NCI-H1048 (cell line): ENCODE results near the gene PPIP5K1.
"Not testable (repeated sequence)": the region's sequence is repeated elsewhere in the genome, so short reads cannot be mapped to it uniquely, and the experiment has no call there.

Source experiments
- DNase-seq: peaks from one replicate; lab custom pipeline; 2025; lab: John Stamatoyannopoulos, UW

The PPIP5K1 gene

DNA sequence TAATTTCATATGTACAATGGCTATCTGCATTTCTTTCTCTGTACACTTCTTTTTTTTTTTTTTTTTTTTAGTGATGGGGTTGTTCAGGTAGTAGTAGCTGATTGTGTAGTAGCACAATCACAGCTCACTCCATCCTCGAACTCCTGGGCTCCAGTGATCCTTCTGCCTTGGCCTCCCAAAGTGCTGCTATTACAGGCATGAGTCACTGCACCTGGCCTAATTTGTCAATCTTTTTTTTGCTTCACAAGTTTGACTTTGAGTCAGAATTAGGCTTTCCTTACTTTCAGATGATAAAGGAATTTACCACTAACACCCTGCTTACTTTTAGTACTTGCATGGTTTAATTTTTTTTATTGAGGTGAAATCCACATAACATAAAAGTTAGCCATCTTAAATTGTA, 44.6 kb downstream of the PPIP5K1 start:
- DNase-seq = no peak

DNA sequence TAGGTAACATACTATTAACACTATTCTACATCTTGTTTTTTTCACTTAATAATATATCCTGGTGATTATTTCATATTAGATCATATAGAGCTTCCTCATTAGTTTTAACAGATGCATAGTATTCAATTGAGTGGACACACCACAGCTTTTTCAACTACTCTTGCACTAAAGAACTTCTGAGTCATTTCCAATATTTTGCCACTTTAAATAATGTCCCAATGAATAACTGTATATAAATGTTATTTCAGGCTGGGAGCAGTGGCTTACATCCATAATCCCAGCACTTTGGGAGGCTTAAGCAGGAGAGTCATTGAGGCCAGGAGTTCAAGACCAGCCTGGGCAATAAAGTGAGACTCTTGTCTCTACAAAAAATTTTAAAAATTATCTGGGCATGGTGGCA, 45.7 kb downstream of the PPIP5K1 start:
- DNase-seq = no peak

DNA sequence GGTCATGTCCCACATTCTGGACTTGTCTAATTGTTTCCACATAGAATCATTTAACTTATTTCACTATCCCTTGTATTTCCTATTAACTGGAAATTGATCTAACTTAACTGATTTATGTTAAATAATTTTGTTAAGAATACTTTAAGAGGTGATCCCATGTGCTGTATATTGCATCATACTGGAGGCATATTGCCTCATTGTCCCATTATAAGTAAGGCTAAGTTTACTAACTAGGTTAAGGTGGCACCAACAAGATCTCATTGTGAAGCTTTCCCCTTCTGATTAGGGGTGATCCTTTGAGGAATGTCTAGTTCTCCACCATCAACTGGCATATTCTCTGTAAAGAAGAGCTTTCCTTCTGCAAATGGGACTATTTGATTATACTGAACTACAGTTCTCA, 48.2 kb downstream of the PPIP5K1 start:
- DNase-seq = no peak

DNA sequence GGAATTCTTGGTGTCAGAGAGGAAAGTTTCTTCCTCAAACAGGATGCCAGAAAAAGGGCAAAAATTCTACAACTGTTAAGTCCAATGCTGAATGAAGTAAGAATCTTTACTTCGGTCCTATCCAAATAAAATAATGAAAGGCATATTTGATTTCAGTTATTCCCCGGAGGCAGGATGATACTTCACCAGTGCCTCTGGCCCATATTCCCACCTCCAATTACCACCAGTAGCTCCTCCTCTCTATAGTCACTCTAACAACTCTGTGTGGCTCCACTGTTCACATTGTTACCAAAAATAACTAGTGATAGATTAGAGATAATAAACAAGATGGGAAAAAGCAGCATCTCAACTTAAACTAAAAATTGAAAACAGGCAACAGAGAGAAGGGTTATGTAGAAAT, 51.9 kb downstream of the PPIP5K1 start:
- no peak for DNase-seq

DNA sequence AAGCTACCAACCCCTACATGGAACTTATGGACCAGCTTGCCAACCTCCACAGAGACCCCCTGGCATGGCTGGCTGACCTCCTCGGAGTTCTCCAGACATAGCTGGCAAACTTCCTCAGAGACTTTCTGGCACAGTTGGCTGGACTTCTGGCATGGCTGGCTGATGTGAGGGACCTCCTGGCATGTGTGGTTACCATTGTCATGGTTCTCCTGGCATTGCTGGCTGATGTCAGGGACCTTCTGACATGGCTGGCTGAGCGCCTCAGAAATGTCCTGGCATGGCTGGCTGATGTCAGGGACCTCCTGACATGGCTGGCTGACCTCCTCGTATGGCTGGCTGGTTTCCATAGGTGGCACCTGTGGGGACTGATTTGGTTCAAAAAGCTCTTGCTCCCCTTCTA, 55.1 kb downstream of the PPIP5K1 start:
- no peak for DNase-seq

DNA sequence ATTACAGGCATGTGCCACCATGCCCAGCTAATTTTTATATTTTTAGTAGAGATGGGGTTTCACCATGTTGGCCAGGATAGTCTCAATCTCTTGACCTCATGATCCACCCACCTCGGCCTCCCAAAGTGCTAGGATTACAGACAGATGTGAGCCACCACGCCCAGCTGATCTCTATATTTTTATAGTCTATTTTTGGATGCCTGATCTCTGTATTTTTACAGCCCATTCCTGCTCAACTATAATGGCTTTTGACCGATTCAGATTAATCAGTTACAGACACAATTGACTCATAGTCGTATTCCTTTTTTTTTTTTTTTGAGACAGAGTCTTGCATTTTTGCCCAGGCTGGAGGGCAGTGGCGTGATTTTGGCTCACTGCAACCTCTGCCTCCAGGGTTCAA, 57.2 kb downstream of the PPIP5K1 start:
- not testable (repeated sequence) for DNase-seq

DNA sequence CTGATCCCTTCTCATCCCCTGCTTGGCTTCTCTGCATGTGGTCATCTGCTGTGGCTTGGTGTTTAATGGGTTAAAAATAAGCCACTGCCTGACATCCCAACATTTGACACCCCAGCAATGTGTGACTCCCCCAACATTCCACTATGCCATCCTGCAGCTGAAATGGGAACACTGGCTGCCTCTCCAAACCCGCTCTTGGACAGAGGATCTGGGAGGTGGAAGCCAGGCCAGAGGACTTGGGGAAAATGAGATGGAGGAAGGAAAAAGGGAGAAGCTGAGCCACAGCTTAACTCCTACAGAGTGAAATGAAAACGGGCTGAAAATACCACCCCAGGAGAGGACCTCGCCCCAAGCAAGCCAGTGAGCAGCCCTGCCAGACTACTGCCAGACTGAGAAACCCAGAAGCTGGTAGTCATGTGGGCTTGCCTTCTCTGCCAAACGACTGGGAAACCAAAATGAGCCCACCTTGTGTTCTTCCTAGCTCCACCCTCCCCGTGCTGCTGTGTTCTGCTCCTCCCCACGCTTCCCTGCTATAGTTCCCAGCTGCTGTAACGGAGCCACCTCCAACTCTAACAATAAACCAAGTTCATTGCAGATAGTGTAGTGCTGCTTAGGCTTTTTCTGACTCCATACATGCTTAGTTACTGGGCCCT, 58.9 kb downstream of the PPIP5K1 start:
- DNase-seq = no peak

DNA sequence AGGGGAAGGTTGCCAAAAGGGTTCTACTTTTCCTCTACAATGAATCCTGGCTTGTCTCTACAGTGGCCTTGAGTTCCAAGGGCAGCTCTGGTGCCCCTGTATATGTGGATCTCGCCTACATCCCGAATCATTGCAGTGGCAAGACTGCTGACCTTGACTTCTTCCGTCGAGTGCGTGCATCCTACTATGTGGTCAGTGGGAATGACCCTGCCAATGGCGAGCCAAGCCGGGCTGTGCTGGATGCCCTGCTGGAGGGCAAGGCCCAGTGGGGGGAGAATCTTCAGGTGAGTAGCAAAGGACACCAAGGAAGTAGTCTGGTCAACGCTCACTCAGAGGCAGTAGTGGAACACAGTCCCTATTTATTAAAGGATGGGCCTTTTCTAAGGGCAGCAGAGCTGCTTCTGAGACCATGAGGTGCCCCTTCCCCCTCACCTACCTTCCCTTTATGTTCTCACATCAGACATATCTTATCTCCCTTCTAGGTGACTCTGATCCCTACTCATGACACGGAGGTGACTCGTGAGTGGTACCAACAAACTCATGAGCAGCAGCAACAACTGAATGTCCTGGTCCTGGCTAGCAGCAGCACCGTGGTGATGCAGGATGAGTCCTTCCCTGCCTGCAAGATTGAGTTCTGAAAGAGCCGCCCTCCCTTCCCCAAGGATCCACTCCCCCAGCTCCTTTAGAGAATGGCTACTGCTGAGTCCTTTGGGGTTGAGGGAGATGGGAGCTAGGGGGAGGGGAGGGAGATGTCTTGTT, 60.2 kb downstream of the PPIP5K1 start:
- DNase-seq = no peak

DNA sequence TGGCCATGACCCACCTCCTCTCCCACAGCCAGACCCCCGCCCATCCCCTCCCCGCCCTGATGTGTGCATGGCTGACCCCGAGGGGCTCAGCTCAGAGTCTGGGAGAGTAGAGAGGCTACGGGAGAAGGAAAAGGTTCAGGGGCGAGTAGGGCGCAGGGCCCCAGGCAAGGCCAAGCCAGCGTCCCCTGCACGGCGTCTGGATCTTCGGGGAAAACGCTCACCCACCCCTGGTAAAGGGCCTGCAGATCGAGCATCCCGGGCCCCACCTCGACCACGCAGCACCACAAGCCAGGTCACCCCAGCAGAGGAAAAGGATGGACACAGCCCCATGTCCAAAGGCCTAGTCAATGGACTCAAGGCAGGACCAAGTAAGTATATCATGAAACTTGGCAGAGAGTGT, 60.9 kb downstream of the PPIP5K1 start:
- DNase-seq = no peak

DNA sequence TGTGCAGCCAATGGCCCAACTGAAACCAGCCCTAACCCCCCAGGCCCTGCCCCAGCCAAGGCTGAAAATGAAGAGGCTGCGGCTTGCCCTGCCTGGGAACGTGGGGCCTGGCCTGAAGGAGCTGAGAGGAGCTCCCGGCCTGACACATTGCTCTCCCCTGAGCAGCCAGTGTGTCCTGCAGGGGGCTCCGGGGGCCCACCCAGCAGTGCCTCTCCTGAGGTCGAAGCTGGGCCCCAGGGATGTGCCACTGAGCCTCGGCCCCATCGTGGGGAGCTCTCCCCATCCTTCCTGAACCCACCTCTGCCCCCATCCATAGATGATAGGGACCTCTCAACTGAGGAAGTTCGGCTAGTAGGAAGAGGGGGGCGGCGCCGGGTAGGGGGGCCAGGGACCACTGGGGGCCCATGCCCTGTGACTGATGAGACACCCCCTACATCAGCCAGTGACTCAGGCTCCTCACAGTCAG, 61.4 kb downstream of the PPIP5K1 start:
- no peak for DNase-seq

DNA sequence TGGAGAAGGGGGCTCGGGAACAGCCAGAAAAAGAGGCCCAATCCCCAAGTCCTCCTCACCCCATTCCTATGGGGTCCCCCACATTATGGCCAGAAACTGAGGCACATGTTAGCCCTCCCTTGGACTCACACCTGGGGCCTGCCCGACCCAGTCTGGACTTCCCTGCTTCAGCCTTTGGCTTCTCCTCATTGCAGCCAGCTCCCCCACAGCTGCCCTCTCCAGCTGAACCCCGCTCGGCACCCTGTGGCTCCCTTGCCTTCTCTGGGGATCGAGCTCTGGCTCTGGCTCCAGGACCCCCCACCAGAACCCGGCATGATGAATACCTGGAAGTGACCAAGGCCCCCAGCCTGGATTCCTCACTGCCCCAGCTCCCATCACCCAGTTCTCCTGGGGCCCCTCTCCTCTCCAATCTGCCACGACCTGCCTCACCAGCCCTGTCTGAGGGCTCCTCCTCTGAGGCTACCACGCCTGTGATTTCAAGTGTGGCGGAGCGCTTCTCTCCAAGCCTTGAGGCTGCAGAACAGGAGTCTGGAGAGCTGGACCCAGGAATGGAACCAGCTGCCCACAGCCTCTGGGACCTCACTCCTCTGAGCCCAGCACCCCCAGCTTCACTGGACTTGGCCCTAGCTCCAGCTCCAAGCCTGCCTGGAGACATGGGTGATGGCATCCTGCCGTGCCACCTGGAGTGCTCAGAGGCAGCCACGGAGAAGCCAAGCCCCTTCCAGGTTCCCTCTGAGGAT, 62.0 kb downstream of the PPIP5K1 start:
- no peak for DNase-seq

DNA sequence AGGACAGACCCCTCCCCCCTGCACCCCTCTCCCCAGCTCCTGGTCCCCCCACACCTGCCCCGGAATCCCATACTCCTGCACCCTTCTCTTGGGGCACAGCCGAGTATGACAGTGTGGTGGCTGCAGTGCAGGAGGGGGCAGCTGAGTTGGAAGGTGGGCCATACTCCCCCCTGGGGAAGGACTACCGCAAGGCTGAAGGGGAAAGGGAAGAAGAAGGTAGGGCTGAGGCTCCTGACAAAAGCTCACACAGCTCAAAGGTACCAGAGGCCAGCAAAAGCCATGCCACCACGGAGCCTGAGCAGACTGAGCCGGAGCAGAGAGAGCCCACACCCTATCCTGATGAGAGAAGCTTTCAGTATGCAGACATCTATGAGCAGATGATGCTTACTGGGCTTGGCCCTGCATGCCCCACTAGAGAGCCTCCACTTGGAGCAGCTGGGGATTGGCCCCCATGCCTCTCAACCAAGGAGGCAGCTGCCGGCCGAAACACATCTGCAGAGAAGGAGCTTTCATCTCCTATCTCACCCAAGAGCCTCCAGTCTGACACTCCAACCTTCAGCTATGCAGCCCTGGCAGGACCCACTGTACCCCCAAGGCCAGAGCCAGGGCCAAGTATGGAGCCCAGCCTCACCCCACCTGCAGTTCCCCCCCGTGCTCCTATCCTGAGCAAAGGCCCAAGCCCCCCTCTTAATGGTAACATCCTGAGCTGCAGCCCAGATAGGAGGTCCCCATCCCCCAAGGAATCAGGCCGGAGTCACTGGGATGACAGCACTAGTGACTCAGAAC, 62.8 kb downstream of the PPIP5K1 start:
- no peak for DNase-seq

DNA sequence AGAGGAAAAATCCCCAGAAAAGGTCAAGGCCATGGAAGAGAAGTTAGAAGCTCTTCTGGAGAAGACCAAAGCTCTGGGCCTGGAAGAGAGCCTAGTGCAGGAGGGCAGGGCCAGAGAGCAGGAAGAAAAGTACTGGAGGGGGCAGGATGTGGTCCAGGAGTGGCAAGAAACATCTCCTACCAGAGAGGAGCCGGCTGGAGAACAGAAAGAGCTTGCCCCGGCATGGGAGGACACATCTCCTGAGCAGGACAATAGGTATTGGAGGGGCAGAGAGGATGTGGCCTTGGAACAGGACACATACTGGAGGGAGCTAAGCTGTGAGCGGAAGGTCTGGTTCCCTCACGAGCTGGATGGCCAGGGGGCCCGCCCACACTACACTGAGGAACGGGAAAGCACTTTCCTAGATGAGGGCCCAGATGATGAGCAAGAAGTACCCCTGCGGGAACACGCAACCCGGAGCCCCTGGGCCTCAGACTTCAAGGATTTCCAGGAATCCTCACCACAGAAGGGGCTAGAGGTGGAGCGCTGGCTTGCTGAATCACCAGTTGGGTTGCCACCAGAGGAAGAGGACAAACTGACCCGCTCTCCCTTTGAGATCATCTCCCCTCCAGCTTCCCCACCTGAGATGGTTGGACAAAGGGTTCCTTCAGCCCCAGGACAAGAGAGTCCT, 63.6 kb downstream of the PPIP5K1 start:
- no peak for DNase-seq

DNA sequence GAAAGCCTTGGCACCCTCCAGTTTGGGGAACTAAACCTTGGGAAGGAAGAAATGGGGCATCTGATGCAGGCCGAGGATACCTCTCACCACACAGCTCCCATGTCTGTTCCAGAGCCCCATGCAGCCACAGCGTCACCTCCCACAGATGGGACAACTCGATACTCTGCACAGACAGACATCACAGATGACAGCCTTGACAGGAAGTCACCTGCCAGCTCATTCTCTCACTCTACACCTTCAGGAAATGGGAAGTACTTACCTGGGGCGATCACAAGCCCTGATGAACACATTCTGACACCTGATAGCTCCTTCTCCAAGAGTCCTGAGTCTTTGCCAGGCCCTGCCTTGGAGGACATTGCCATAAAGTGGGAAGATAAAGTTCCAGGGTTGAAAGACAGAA, 64.9 kb downstream of the PPIP5K1 start:
- no peak for DNase-seq

DNA sequence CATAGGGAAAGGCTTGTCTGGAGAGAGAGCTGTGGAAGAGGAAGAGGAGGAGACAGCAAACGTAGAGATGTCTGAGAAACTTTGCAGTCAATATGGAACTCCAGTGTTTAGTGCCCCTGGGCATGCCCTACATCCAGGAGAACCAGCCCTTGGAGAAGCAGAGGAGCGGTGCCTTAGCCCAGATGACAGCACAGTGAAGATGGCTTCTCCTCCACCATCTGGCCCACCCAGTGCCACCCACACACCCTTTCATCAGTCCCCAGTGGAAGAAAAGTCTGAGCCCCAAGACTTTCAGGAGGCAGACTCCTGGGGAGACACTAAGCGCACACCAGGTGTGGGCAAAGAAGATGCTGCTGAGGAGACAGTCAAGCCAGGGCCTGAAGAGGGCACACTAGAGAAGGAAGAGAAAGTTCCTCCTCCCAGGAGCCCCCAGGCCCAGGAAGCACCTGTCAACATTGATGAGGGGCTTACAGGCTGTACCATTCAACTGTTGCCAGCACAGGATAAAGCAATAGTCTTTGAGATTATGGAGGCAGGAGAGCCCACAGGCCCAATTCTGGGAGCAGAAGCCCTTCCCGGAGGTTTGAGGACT, 65.7 kb downstream of the PPIP5K1 start:
- DNase-seq = no peak

DNA sequence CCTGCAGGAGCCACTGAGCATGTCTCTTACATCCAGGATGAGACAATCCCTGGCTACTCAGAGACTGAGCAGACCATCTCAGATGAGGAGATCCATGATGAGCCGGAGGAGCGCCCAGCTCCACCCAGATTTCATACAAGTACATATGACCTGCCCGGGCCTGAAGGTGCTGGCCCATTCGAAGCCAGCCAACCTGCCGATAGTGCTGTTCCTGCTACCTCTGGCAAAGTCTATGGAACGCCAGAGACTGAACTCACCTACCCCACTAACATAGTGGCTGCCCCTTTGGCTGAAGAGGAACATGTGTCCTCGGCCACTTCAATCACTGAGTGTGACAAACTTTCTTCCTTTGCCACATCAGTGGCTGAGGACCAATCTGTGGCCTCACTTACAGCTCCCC, 66.4 kb downstream of the PPIP5K1 start:
- no peak for DNase-seq

DNA sequence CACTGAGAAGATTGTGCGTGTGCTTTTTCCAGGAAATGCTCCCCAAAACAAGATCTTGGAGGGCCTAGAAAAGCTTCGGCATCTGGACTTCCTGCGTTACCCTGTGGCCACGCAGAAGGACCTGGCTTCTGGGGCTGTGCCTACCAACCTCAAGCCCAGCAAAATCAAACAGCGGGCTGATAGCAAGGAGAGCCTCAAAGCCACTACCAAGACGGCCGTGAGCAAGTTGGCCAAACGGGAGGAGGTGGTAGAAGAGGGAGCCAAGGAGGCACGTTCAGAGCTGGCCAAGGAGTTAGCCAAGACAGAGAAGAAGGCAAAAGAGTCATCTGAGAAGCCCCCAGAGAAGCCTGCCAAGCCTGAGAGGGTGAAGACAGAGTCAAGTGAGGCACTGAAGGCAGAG, 67.8 kb downstream of the PPIP5K1 start:
- no peak for DNase-seq

DNA sequence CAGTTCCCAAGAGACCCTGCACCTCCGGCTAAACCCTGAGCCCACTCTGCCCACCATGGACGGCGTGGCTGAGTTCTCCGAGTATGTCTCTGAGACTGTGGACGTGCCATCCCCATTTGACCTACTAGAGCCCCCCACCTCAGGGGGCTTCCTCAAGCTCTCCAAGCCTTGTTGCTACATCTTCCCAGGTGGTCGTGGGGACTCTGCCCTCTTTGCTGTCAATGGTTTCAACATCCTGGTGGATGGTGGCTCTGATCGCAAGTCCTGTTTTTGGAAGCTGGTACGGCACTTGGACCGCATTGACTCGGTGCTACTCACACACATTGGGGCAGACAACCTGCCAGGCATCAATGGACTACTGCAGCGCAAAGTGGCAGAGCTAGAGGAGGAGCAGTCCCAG, 68.6 kb downstream of the PPIP5K1 start:
- no peak for DNase-seq

DNA sequence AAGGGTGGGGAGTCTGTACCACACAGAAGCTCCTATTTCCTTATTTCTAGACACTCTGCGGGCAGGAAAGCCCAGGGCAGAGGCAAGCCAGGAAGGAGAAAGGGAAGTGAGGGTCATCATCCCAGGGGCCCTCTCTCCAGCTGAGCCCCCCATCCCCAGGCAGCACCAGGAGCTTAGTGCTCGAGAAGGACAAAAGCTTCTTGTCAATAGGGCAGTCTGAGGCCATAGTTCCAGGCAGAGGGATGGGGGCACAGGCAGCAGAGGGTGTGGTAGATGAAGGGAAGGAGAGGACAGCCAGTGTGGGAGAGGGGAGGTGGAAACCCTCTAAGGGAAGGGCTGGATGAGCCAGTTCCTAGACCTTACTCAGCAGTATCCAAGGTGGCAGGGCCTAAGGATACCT, 69.9 kb downstream of the PPIP5K1 start:
- no peak for DNase-seq

DNA sequence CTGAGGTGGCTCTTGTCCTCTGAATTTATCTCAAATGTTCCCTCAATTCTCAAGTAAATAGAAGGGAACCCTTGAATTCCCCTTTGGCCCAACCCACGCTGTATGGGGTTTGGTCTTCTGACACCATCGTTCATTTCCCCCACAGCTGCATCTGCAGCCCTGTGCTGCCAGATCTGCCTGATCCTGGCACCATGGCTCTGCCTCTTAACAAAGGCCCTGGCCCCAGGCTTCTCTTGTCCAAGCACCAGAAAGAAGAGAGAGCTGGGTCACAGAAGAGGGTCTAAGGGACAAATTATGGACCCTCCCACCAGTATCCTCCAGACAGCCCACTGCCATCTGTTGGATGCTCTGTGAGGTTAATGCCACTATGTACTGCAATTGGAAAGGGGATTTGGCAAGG, 70.8 kb downstream of the PPIP5K1 start:
- DNase-seq = no peak

DNA sequence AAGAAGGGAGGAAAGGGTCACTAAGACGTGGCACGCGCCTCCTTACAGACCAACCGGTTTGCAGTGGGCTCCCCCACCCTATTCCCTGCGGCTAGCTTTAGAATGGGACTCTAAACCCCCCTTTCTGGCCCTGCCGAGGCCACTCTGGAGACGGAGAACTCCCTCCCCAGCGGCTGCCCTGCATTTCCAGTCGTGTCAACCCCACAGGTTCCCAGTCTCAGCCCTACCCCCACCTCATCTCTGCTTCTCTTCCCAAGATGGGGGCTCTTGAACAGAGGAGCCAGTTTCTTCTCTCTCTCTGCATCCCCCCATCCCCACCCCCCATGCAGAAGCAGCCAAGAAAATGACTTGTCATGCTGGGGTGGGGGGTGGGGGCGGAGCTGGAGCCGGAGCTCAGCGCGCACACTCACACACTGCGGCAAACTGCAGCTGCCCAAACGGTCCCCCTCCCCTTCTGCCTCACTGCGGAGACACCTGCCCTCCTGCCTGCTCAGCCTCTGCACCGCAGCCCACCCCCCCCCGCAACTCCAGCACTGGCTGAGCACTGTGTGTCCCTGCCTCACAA, 71.7 kb downstream of the PPIP5K1 start:
- DNase-seq = no peak
